GM21381 (cell line): ENCODE data around the gene HS3ST3B1.

Experiments used
- ATAC-seq: cut with Tn5 transposase; IDR thresholded peaks from one replicate; pipeline ENCODE4 v1.9.1; 2021; ENCODE audit warnings: mild to moderate bottlenecking, moderate library complexity; ENCODE audit not compliant: unreplicated experiment

The HS3ST3B1 gene

DNA sequence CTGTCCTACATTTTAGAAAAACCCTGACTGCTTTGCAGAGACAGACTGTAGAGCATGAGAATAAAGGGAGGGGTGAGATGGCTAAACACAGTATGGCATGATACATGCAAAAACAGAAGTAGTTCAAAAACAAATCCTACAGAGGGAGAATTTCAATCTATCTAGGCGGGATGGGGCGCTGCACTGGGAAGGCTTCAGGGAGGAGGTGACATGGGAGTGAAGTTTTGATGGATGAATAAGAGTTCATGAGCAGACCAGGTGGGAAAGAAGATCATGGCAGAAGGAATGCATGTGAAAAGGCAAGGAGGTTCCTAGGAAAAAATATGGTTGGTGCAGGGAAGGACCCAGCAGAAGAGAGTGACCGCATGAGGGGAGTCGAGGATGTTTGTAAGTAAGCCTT is 19.2 kb downstream of the HS3ST3B1 start:
- ATAC-seq, result no peak

DNA sequence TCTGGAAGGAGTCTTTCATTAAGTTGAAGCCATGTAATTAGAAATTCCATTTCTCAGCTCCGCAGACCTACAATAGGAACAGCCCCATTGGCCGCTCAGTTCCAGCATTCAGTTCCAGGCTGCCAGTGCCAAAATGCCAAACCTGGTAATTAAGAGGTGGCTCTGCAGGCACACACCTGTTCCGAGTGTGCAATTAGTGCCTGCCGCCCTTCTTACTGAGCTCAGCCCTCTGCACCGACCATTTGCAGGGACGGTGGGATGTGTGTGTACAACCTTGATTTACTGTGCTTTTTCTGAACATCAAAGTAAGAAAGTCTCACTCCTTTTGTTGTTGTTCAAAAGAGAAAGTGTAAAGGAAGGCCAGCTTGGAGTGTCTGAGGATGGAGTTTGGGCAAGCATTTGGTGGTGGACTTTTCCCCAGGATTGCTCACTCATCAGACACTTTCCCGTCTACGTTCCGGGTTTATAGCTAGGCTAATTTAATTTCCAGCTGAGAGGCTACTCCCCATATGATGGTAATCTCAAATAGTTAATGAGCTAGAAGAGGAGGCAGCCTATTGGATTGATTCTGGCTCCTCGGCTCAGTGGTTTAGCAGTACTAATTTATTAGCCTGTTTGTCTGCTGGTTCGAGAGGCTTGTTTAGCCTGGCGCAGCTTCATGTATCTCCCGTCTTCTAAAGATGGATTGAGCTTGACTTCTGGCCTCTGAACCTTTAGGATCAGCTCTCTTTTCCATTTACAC is 20.0 kb downstream of the HS3ST3B1 start:
- no peak for ATAC-seq

DNA sequence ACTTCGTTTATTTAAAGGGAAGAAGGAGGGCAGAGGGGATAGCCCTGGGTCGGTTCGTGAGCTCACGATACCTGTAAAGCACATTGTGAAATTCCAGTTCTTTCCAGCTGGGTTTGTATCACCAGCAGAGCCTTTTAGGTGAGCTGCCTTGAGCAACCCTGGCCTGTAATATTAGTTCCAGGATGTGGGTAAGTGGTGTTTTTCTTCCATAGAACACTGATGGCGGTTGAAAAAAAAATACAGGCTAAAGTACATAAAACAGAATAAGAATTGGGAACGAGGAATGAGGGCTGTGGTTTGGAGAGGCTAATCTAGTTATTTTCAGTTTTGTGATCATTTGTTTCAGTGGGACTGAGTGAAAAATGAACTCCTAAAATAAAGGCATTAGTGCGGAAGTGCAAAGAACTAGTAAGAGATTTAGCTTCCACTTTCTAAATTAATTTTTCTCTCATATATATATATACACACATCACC is 20.6 kb downstream of the HS3ST3B1 start:
- ATAC-seq, result no peak

DNA sequence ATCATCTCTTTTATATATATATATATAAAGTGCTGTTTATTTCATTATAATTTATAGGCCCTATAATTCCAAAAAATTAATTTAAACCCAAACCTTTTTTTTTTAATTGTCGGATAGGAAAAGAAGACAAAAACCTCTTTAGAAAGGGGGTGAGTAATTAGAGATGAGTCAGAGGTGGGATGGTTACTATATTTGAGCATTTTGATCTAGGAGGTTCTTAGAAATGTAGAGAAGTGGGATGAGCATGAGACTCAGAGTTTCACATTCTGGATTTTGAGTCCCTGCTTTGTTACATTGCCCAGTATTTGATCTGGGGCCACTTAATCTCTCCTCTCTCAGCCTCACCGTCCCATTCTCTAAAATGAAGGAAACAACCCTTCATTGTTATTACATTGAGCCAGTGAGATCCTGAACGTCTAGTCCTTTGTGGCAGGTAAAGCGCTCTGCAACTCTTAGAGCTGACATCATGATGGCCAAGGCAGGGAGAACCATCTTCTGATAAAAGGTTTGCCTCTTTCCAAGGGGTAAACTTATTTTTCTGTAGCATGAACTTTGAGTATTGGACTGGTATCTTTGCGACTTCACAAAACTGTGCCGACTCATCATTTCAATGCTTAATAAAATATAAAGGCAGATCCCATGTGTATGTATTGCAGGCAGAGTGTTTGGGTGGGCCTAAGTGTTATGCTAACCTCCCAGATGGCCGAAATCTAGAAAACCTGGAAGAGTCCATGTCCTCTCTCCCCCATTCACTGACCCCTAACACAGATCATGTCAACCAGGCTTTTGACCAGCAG is 21.3 kb downstream of the HS3ST3B1 start:
- ATAC-seq, result no peak

DNA sequence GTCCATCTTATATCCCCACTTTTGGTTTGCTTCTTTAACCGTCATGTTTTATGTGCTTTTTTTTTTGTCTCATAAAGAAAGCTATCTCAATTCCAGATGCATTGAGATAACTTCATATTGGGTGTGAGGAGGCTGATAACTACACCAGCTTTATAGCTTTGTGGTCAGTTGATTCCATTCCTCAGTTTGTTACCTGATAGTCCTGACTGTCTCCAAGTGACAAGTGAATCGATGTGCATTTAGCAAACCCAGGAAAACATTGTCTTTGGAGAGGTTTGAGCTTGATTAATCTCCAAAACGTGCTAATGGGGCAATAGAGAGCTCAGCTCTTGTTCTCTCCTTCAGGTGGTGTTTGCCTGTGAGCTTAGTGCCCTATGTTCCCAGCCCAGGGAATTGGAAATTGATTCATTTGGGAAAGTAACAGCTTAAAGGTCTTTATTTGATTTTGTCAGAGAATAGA is 22.7 kb downstream of the HS3ST3B1 start:
- ATAC-seq, result no peak

DNA sequence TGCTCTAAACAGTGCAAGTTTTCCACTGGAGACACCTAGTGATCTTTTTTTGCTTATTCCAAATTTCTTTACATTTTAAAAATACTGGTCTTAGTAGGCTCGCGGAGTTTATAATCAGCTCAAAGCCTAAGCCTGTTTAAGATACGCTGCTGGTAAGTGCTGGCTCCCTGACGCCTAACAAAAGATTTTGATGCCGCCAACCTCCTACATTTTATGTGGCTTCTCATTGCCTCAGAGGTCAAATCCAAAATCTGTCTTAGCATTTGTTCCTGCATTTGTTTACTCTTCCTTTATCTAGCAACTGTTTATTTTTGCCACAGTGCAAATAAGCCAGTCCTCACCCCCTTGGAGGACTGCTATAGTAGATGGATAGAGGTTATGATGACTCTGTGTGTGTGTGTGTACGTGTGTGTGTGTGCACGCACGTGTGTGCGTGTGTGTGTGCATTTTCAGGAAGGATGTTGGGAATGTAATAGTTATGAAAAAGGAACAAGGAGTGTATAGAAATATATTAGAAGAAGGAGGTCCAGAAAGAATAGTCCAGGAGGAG is 24.8 kb downstream of the HS3ST3B1 start:
- no peak for ATAC-seq

DNA sequence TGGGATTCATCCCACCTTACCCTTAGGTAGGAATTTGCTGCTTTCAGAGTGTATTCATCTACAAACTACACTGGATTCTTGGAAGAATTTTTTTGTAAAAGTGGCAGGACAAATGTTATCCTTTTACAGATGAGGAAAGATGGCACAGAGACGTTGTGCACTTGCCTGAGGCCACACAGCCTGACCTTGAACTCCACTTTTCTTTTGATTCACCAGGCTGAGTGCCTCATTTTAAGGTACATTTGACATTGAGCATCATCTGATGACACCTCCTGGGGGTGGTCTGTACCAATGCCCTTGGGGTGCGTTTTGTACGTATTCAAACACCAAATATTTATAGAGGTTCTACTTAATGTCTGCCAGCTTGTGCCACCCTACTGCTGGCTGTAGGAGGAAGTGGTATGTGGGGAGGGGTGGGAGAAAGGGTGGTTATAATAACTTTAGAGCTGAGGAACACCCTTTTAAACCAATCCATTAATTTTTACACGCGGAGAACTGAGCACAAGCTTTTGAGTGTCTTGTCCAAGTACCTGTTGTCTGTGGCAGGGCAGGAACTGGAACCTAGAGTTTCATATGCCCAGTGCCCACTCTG is 29.1 kb downstream of the HS3ST3B1 start:
- no peak for ATAC-seq

DNA sequence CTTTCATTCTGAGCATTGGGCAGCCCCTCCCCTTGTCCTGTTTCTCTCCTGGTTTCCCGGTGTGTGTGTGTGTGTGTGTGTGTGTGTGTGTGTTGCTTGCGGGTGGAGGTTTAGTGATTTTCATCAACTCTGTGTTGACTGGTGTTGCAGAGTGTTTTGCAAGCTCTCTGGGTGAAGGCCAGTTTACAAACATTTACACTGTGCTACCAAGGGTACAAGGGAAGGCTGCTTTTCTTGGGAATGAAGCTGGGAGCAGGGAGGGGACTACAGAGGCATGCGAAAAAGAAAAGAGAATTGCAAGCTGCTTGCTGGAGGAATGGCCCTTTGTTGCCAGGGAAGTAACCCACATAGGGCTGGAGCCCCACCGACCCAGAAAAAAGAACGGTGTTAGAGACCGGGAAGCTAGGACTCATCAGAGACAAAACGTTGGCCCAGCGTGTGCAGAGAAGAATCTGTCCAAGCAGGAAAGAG is 29.6 kb downstream of the HS3ST3B1 start:
- no peak for ATAC-seq

DNA sequence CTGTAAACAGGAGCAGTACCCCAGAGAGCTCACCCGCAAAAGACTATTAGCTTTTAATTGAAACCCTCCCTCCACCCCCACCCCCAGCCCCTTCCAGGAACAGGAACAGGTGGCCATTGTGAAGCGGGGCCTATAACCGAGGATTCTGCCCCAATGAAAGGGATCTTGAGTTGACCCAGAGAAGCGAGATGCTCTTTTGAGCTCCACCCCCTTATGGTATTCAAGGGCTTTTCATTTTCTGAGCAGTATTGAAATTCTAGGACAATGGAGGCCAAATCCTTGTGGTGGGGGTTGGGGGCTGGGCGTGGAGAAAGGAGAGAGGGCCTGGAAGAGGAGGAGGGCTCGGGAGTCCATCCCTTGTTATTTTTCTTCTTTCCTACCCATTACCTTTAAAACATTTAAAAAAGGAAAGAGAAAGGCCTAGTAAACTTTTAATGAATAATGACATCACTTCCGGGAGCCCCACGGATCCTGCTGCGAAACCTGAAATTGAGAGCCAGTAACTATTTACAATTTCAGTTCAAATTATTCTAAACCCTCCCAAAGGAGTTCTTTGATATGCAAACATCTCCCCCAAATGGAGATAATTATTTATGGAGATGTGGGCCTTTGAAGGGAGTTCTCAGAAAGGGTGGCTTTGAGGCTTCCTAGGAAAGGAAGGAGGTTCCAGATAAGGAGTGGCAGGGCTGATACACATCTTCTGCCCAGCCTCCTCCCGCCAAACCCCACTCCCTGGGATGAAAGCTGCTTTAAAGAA is 30.5 kb downstream of the HS3ST3B1 start:
- ATAC-seq, result no peak

DNA sequence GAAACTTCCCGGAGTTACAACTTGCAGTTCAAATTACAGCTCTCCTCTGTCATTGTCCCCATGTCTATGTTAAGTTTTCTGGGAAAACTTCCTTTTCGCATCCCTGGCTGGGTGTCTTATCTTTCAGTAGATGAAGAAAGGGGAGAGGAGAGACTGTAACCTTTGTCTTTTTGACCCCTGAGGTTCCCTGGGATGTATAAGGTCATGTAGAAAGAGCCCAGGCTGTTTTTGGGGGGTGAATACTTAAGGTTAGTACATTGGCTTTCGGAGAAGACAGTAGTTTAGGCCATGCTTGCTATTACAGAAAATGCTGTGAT is 31.1 kb downstream of the HS3ST3B1 start:
- ATAC-seq, result no peak

DNA sequence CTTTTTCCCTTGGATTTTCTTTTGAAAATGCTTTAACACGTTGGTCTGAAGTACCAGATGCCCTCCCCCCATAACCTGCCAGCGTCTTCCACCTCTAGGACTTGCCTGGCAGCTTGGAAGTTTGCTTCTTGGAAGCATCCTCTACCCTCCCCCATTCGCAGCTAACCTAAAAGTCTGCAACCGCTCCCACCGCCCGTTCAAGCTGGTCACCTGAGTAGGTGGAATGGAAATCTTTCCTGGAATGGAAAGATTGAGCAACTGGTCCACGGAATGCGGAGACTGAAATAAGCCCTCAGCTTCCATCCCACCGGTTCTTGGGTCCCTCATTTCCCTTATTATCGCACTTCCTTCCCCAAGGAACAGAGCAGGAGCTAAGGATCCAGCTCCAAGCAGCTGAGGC is 31.4 kb downstream of the HS3ST3B1 start:
- no peak for ATAC-seq

DNA sequence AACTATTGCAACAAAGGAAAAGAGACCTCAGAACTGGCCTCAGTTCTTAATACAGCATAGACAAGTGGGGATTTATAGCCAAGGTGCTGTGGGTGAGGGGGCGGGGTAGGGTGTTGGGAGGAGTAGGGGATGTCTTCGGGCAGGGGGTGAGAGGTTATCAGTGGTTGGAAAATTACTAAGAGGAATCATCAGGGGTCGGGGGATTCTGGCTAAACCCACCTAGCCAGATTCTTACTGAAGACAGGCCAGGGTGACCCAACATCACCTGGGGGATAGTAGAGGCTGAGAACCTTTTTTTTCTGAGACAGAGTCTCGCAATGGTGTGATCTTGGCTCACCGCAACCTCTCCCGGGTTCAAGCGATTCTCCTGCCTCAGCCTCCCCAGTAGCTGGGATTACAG is 32.6 kb downstream of the HS3ST3B1 start:
- ATAC-seq, result no peak

DNA sequence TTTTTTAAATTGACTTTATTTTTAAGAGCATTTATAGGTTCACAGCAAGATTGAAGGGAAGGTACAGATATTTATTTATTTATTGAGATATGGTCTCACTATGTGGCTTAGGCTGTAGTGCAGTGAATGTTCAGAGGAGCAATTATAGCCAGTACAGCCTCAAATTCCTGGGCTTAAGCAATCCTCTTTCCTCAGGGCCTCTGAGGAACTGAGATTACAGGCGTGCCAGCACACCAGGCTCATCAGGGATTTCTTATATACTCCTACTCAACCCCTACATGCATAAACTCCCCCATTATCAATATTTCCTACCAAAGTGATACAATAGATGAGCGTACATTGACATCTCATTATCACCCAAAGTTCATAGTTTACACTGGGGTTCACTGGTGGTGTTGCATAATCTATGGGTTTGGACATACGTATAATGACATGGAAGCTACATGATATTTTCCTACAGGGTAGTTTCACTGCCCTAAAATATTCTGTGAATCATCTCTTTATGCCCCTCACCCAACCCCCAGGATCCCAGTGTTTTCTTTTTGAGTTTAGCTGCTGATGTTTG is 33.5 kb downstream of the HS3ST3B1 start:
- ATAC-seq, result no peak

DNA sequence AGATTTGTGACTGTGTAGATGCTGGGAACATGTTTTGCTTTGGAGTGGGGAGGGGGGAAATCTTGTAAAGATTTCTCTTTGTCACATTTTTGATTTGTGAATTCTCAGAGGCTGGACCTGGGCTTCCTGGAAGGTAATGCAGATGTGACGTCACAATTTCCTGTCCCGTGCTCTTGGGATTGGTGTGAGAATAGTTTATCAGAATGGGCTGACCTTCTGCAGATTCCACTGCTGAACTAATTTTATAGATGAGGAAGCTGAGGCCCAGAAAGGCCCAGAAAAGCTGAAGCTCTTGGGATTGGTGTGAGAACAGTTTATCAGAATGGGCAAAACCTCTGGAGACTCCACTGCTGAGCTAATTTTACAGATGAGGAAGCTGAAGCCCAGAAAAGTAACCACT is 34.0 kb downstream of the HS3ST3B1 start:
- ATAC-seq, result no peak

DNA sequence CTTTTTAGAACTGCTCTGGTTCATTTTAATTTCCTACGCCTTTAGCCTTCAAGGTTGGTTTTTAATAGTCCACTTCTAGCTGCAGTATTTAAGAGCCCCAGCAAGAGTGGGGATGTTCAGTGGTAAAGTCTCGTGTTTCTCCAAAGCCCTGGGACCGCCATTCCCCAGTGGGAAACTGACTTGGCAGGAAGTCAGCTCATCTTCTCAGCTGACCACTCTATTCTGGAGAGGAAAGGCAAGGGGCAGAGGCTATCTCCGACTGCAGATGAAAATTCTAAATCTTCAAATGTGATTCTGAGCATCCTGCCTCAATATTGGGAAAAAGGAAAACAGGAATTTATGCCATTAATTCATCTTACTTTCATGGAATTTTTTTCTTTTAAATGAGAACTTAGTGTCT is 35.5 kb downstream of the HS3ST3B1 start:
- no peak for ATAC-seq

DNA sequence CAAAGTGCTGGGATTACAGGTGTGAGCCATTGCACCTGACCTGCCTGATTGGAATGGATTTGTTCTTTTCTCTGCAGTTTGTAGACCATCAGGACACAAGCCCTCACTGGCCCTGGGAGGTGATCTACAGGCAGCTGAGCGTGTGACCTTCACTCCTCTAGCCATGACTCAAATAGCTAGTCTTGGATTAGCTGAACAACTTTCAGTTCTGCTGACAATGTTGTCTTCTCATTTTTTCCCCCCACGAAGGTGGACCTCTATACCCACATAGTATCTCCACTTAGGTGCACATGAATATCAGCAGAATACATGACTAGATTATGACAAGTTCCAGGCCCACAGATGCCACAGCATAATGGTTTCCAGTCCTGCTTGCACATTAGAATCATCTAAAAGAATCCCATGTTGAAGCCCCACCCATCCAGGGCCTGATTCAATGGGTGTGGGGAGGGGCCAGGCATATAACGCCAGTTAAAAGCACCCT is 36.8 kb downstream of the HS3ST3B1 start:
- ATAC-seq, result peak; percentile 69

DNA sequence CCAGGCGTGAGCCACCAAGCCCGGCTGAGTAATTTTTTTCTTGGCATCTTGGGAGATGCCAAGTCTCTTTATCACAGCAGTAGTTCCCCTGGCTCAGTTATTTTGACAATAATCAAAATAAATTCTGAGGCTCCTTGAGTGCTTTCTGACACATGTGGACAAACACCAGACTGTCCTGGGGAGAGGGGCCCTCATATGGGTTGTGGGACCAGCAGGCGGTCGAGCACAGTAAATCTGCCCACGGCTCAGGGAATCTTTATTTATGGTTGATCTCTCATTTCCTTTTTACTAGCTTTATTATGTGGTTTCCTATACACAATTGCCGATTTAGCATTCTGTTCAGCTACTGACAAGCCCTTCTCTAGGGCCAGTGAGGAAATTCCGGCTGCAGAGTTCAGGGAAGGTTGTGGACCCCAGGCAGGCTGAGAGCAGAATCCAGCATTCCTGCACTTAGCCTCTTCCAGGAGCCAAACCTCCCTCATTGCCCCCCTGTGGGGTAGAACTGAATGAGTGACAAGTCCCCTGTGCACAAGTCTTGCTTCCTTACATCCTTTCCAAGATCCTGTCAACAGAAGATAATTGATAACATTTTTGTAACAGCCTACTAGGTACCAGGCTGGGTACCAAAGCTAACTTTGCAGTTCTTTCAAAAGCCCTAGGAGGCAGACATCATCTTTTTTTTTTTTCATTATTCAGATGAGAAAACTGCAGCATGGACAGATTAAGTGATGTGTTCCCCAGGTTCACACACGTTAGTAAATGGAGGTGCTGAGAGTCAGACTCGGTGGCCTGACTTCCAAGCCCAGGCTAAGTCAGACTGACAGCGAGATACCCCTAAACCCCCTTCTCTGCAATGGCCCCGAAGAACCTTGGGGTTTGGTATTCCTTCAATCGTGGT is 40.2 kb downstream of the HS3ST3B1 start:
- ATAC-seq, result no peak

DNA sequence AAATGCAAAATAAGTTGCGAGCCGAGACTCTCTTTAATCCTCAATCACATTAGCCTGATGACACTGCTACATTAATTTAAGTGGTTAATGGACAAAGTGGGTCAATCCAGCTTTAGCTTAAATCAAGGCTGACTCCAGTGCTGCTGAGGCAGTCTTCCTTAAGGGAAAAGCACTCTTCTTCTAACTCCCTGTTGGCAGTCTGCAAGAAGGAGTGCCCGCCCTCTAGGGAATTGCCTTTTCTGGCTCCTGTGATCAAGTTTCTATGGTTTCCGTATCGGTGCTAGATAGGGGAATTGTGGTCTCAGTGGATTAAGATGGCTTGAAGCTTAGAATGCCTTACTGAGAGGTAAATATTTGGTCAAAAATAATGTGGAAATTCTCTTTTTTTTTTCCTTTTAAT is 41.0 kb downstream of the HS3ST3B1 start:
- no peak for ATAC-seq

DNA sequence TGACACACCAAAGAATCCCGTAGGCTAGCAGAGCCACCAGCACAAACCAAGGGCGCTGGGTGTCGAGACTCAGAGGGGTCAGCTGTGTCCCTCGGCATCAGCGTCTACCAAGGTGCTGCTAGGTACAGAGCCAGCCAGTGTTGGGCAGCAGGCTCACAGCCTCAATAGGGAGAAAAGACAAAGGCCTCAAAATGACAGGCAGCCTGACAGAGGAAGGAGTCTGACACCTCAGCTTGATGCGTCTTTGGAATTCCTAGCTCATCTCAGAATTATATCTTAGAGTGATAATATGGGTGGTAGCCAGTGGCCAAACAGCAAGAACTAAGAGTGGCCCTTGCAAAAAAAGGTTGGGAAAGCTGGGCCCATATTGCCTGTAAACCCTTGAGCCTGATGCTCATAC is 45.9 kb downstream of the HS3ST3B1 start:
- ATAC-seq, result no peak
